ENCODE data around the gene PTGIS.

DNA sequence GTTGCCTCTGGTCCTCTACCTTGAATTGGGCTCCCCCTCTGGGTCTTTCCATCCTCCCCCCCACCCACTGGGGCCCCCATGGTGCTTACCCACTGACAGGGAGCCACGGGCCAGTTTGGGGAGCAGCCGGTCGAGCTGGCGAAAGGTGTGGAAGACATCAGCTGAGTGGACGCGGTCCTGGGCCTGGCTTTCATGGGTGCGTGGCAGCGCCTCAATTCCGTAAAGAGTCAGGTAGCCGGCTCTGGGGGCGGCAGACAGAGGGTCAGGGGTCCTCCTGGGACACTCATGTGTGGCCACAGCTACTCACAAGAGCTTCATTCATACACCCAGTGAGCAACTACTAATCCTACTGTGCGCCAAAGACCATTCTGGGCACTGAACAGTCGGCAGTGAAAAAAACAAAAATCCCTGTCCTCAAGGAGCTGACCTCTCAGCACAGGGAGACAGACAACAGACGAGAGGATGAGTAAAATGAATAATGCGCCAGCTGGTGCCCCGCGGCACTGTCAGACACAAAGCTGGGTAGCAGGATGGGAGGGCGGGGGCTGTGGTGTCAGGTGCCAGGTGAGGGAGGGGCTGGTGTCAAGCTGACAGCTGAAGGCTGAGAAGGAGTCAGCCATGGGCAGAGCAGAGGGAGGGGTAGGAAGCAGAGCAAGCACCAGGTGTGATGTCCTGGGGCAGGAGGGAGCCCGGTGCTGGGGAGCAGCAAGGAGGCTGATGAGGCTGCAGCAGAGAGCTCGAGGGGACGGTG, 28.3 kb downstream of the PTGIS start:
- TF ChIP-seq CTCF (IDR thresholded peaks at IDR 0.05): no peak
- no peak for TF ChIP-seq POLR2A (IDR thresholded peaks at IDR 0.05)

Measured in body of pancreas (tissue), 4 donors.